Lung microvascular endothelial cell (primary cell): Measurements from ENCODE around the gene MED27. TPM values are rescaled to one million over a fixed set of nuclear protein-coding genes. Genes with fewer than 3 reads are reported as not detected.

ENCODE experiments used
- DNase-seq, 2 donors: peaks; one replicate each; pipeline versions ENCODE4 v3.0.0 to v3.0.0-alpha.2; 2010; ENCODE audit warnings: low read depth in 2 of 2
- total RNA-seq: library from RNA; depleted of rRNA; stranded (reverse); fragments of >200 nt; gene quantifications from 2 replicates; pipeline ENCODE4 v1.2.1, GENCODE V29; 2014

MED27 gene
- total RNA-seq, 1 donor from 2014 or later = 10.7 TPM

DNA sequence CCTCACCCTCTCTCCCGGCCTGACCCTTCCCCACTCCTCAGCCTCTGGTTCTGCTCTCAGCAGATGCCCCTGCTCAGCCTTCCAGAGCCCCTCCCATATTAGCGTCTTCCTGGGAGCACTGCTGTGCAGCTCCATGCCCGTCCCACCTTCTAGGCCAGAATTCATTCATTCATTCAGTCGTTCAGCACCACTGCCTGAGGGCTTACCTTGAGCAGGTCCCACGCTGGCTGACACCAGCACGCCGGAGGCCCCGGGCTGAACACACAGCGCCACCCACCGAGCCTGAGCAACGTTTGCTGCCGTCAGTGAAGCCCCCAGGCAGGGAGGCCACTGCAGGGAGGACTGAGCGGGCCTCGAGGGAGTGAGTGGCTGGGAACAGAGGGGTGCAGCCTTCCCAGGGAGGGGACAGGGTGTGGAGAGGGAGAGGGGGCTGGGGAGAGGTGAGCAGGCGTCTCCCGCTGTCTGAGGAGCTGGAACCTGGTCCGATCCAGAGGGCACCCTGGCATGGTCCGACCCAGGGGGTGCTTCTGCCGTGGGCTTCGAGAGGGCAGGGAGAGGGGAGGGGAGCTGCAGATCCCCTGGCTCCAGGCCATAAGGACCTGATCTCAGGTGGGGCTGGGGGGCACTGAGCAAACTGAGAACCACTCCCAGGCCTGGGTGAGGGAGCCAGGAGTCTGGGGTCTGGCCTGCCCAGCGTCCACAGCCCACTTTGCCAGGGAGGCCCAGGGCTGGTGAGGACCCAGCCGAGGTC, 241.0 kb downstream of the MED27 start:
- no peak for DNase-seq

DNA sequence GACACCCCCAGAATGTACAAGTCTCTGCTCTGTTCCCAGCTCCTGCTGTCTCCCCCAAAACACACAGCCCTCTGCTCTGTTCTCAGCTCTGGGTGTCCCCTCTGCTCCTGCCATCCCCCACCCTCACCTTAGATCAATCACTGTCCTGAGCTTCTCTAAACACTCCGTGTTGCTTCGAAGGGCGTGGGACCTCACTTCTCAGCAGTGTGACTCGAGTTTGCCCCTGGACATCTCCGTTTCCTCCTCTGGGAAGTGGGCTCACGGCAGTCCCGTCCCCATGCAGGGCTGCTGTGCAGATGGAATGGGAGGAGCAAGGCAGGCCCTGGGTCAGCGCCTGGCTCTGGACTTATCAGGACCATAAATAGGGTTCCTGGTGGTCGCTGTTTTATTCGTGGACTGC, 241.8 kb downstream of the MED27 start:
- no peak for DNase-seq

DNA sequence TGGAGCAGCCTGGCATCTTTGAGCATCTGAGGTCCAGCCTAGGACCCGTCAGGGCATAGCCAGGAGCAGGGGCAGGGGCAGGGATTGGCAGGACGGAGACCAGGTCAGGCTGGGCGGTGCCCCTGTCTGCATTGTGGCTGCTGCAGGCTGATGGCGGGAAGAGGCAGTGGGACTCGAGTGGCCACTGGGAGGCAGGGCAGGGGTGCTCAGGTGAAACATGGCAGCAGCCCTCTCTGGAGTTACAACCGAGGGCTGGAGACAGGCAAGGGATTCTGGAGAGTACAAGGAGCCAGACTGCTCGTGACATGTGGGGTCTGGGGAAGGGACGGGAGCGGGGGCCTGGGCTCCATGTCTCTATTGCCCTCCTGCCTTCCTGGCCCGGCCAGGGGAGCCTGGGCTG, 242.4 kb downstream of the MED27 start:
- DNase-seq = peak; percentile 17 to 47

GRCh38 chr9:131836607-131837315, 242.9 kb downstream of the MED27 start:
- DNase-seq = no peak

- DNase-seq = no peak
Observed at GRCh38 chr9:131836021-131836420, 243.6 kb downstream of the MED27 start.

- DNase-seq = no peak
Observed at GRCh38 chr9:131835151-131835910, 244.3 kb downstream of the MED27 start.

DNA sequence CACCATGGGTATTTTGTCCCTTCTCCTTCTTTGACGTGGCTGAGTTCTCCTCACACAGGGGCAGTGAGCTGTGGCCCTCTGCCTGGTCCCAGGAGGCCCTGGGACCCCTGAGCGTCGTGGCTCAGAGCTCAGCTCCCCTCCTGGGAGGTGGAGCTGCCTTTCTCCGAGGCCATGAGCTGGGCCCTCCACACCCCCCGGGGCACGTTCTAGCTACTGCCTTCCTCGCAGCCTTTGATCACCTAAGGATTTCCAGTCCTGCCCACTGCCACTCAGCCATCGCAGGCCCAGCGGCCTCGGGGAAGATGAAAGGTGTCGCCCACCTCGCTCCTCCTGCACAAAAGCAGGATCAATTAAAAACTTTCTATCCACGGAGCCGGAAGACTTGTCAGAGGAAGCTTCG, 244.9 kb downstream of the MED27 start:
- no peak for DNase-seq

GRCh38 chr9:131833906-131834305, 245.8 kb downstream of the MED27 start:
- DNase-seq = no peak

GRCh38 chr9:131833083-131833482, 246.6 kb downstream of the MED27 start:
- no peak for DNase-seq

- no peak for DNase-seq
Observed at GRCh38 chr9:131831380-131832165, 248.1 kb downstream of the MED27 start.

- no peak for DNase-seq
Observed at GRCh38 chr9:131827821-131828369, 251.8 kb downstream of the MED27 start.

DNA sequence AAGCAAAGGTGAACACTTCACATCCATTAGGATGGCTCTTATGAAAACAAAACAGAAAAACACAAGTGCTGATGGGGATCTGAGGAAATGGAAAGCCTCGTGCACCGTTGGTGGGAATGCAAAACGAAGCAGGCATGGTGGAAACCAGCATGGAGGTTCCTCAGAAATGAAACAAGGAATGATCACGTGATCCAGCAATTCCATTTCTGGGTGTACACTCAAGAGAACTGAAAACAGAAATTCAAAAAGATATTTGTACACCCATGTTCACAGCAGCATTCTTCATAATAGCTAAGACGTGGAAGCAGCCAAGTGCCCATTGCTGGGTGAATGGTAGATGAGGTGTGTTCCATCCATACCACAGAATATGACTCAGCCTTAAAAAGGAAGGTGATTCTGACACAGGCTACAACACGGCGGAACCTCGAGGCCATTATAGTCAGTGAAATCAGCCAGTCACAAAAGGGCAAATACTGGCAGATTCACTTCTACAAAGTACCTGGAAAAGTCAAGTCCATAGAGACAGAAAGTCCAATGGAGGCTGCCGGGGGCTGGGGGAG, 252.6 kb downstream of the MED27 start:
- DNase-seq = no peak

- DNase-seq = no peak
Observed at GRCh38 chr9:131826053-131826452, 253.6 kb downstream of the MED27 start.

GRCh38 chr9:131824953-131825495, 254.6 kb downstream of the MED27 start:
- DNase-seq = no peak

- no peak for DNase-seq
Observed at GRCh38 chr9:131824155-131824594, 255.5 kb downstream of the MED27 start.

GRCh38 chr9:131823701-131824146, 255.9 kb downstream of the MED27 start:
- DNase-seq = no peak

- no peak for DNase-seq
Observed at GRCh38 chr9:131818089-131818488, 261.6 kb downstream of the MED27 start.

GRCh38 chr9:131817627-131818026, 262.0 kb downstream of the MED27 start:
- no peak for DNase-seq

GRCh38 chr9:131817073-131817472, 262.6 kb downstream of the MED27 start:
- no peak for DNase-seq
